Activated T-helper 2 cell treated with anti-CD3 and anti-CD28 coated beads, Interferon-gamma antibody, Interleukin-2, Interleukin-4, amounts not matched to agents 10 μg/mL and 5 μg/mL and 100 μg/mL, durations not matched to agents 14 hours and 24 hours and 36 hours (primary cell): ENCODE data around the gene CLEC4M. TPM values are rescaled to one million over a fixed set of nuclear protein-coding genes. Genes with fewer than 3 reads are reported as not detected.

Experiments used
- DNase-seq: peaks from one replicate; pipeline ENCODE4 v3.0.0; 2021; ENCODE audit warnings: low spot score
- H3K27ac Mint-ChIP-seq: one replicate; pipeline ENCODE4 v1.8.0; 2021; ENCODE audit warnings: mixed read lengths
- H3K27me3 Mint-ChIP-seq: one replicate; pipeline ENCODE4 v1.8.0; 2021; ENCODE audit warnings: low read depth, mixed read lengths
- H3K36me3 Mint-ChIP-seq: one replicate; pipeline ENCODE4 v1.8.0; 2021; ENCODE audit warnings: low read depth, mixed read lengths
- H3K4me1 Mint-ChIP-seq: one replicate; pipeline ENCODE4 v1.8.0; 2021; ENCODE audit warnings: low read depth, mixed read lengths
- H3K4me3 Mint-ChIP-seq: one replicate; pipeline ENCODE4 v1.8.0; 2021; ENCODE audit warnings: low read depth, mild to moderate bottlenecking, moderate library complexity, mixed read lengths
- H3K9me3 Mint-ChIP-seq: one replicate; pipeline ENCODE4 v1.8.0; 2021; ENCODE audit warnings: mixed read lengths
- intact Hi-C: fragments of 100-400 bp; cut with micrococcal nuclease; formaldehyde crosslinking; loops from one replicate; pipeline ENCODE4 v1.15.1; 2023
- total RNA-seq: library from RNA; stranded (reverse); gene quantifications from 2 replicates; pipeline ENCODE4 v1.2.3, GENCODE V29; 2022

CLEC4M gene
- total RNA-seq, 1 donor from 2014 or later, result not detected

DNA sequence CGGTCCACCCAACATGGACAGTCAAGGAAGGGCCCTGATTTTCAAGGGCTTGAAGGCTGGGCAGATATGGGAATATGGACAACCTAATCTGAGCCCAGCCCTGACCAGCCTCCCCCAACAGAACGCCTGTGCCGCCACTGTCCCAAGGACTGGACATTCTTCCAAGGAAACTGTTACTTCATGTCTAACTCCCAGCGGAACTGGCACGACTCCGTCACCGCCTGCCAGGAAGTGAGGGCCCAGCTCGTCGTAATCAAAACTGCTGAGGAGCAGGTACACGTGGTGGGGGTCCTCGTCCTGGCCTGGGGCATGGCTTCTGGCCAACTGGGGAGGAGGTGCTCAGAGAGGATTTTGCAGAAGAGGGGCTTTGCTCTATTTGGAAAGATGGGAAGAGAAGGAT is 3.5 kb downstream of the CLEC4M start:
- DNase-seq, result no peak

DNA sequence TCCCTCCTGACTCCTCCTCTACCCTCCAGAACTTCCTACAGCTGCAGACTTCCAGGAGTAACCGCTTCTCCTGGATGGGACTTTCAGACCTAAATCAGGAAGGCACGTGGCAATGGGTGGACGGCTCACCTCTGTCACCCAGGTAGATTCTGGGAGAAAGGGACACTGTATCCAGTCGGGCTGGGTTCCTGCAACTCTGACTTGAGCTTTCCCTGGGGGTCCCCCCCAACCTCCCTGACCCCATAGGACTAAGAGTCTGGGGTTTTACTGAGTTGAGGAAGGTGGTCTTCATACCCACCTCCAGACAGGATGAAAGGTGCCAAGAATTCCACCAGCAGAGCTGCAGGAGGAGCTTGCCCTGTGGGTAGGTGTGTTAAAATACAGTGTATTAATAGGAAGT is 4.4 kb downstream of the CLEC4M start:
- H3K9me3 Mint-ChIP-seq, result no peaks in the 10 kb centered on the region
- no peaks in the 10 kb centered on the region for H3K36me3 Mint-ChIP-seq
- H3K27ac Mint-ChIP-seq, result no peak overlapping the region
- peaks cover 9% of the 10 kb centered on the region for H3K4me1 Mint-ChIP-seq
- H3K4me3 Mint-ChIP-seq, result no peak overlapping the region
- DNase-seq, result no peak
- H3K27me3 Mint-ChIP-seq, result peaks cover 22% of the 10 kb centered on the region
- intact Hi-C loops, result no loop called here

More for the DNA sequence above, 3.5 kb downstream of the CLEC4M start:
- Mint-ChIP-seq H3K4me3 (no peak overlapping the region), H3K27ac (no peak overlapping the region), H3K36me3 (no peaks in the 10 kb centered on the region), H3K27me3 (peaks cover 20% of the 10 kb centered on the region), H3K4me1 (peaks cover 3% of the 10 kb centered on the region), H3K9me3 (no peaks in the 10 kb centered on the region)
- intact Hi-C loops, result no loop called here

DNA sequence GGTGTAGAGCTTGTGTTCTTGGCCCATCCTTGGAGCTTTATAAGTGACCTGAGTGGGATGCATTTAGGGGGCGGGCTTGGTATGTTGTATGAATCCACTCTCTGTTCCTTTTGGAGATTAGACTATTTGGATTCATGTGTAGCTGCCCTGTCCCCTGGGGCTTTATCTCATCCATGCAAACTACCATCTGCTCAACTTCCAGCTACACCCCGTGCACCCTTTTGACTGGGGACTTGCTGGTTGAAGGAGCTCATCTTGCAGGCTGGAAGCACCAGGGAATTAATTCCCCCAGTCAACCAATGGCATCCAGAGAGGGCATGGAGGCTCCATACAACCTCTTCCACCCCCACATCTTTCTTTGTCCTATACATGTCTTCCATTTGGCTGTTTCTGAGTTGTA is 6.1 kb downstream of the CLEC4M start:
- Mint-ChIP-seq H3K27ac (no peak overlapping the region), H3K36me3 (no peaks in the 10 kb centered on the region), H3K9me3 (no peaks in the 10 kb centered on the region), H3K4me1 (peaks cover 14% of the 10 kb centered on the region), H3K4me3 (no peak overlapping the region), H3K27me3 (peaks cover 19% of the 10 kb centered on the region)
- DNase-seq, result no peak
- intact Hi-C loops, result no loop called here

- H3K36me3 Mint-ChIP-seq, result no peaks in the 10 kb centered on the region
- no peak overlapping the region for H3K4me3 Mint-ChIP-seq
- DNase-seq, result no peak
- intact Hi-C loops, result no loop called here
- no peaks in the 10 kb centered on the region for H3K9me3 Mint-ChIP-seq
- peaks cover 23% of the 10 kb centered on the region for H3K27me3 Mint-ChIP-seq
- no peak overlapping the region for H3K27ac Mint-ChIP-seq
- H3K4me1 Mint-ChIP-seq, result peaks cover 14% of the 10 kb centered on the region
These were observed 8.0 kb downstream of the CLEC4M start for GRCh38 chr19:7771072-7771471.

DNA sequence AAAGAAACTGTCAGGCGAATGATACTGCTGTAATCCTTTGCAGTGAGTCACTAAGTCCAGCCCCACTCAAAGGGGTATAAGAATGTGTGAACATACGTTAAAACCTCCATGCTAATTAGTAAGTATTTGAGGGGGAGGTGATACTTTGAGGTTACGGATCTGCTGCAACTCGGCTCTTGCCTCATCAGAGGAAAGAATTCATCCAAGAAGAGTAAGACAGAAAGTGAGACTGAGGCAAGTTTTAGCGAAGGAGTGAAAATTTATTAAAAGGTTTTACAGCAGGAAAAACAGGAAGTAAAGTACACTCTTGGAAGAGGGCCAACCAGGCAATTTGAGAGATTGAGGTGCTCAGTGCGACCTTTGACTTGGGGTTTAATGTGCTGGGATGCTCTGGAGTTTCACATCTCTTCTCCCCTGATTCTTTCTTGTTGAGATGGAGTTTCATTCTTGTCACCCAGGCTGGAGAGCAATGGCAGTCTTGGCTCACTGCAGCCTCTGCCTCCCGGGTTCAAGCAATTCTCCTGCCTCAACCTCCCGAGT is 9.8 kb downstream of the CLEC4M start:
- no peak for DNase-seq

DNA sequence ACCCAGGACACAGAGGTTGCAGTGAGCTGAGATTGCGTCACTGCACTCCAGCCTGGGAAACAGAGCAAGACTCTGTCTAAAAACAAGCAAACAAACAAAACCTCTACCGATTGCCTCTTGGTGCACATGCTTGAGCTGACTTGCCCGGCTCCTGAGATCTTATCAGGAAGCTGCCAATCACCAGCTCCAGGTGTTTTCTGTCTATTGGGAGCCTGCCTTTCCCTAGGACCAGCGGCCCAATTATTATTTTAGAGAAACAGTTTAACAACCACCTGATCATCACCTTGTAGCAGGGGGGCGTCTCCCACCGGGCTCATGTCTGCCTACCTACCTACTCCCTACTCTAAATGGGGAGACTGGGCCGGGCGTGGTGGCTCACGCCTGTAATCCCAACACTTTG is 10.8 kb downstream of the CLEC4M start:
- intact Hi-C loops, result loop anchor here (2.0 kb wide), 1 partner anchor 33 kb away; no protein-coding TSS in a partner anchor
- DNase-seq, result no peak

More for the DNA sequence above, 9.8 kb downstream of the CLEC4M start:
- Mint-ChIP-seq H3K9me3 (no peaks in the 10 kb centered on the region), H3K27ac (peak overlapping the region; percentile 43), H3K4me3 (no peak overlapping the region), H3K27me3 (peaks cover 23% of the 10 kb centered on the region), H3K4me1 (peaks cover 14% of the 10 kb centered on the region), H3K36me3 (no peaks in the 10 kb centered on the region)
- intact Hi-C loops, result loop anchor here (1.0 to 2.0 kb wide), 2 partner anchors 22 to 34 kb away; no protein-coding TSS in a partner anchor

DNA sequence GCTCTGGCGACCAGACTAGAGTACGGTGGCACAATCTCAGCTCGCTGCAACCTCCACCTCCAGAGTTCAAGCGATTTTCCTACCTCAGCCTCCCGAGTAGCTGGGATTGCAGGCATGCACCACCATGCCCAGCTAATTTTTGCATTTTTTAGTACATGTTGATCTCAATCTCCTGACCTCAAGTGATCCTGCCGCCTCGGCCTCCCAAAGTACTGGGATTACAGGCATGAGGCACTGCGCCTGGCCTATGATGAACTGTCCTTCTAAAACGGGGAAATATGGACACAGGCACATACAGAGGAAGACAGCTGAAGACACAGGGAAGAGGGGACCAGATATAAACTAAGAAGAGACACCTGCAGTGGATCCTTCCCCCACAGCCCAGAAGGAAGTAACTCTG is 12.7 kb downstream of the CLEC4M start:
- no peaks in the 10 kb centered on the region for H3K9me3 Mint-ChIP-seq
- peaks cover 14% of the 10 kb centered on the region for H3K4me1 Mint-ChIP-seq

More for the DNA sequence above, 10.8 kb downstream of the CLEC4M start:
- H3K4me3 Mint-ChIP-seq, result no peak overlapping the region
- H3K36me3 Mint-ChIP-seq, result no peaks in the 10 kb centered on the region
- peaks cover 16% of the 10 kb centered on the region for H3K27me3 Mint-ChIP-seq
- no peak overlapping the region for H3K27ac Mint-ChIP-seq
- peaks cover 14% of the 10 kb centered on the region for H3K4me1 Mint-ChIP-seq
- no peaks in the 10 kb centered on the region for H3K9me3 Mint-ChIP-seq

DNA sequence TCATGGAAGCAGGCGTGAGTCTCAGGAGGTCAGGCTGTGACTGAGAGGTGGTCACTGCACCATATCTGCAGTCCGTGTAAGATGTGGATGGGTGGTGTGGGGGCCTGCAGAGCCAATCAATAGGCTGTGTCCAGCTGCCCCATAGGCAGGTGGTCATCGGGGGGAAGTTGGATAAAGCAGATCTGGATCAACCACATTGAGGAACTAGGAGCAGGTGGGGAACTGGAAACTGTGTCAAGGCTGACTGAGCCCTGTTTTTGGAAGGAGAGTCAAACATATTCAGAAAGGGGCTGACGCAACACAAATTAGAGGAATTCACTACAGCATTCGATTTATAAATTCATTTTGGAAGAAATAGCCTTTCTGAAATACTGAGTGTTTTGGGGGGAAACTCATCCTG is 15.0 kb downstream of the CLEC4M start:
- H3K4me1 Mint-ChIP-seq, result no peaks in the 10 kb centered on the region
- intact Hi-C loops, result no loop called here
- H3K27ac Mint-ChIP-seq, result no peak overlapping the region
- H3K36me3 Mint-ChIP-seq, result no peaks in the 10 kb centered on the region
- no peaks in the 10 kb centered on the region for H3K9me3 Mint-ChIP-seq
- no peak for DNase-seq
- H3K27me3 Mint-ChIP-seq, result peaks cover 16% of the 10 kb centered on the region
- H3K4me3 Mint-ChIP-seq, result no peak overlapping the region

More for the DNA sequence above, 12.7 kb downstream of the CLEC4M start:
- intact Hi-C loops, result no loop called here
- H3K36me3 Mint-ChIP-seq, result no peaks in the 10 kb centered on the region
- DNase-seq, result no peak
- peaks cover 15% of the 10 kb centered on the region for H3K27me3 Mint-ChIP-seq
- no peak overlapping the region for H3K27ac Mint-ChIP-seq
- H3K4me3 Mint-ChIP-seq, result no peak overlapping the region

- DNase-seq, result no peak
- Mint-ChIP-seq H3K27ac (no peak overlapping the region), H3K9me3 (no peaks in the 10 kb centered on the region), H3K4me1 (no peaks in the 10 kb centered on the region), H3K36me3 (no peaks in the 10 kb centered on the region), H3K4me3 (no peak overlapping the region), H3K27me3 (peaks cover 31% of the 10 kb centered on the region)
- intact Hi-C loops, result no loop called here
These were observed 16.8 kb downstream of the CLEC4M start for GRCh38 chr19:7779631-7780486.

DNA sequence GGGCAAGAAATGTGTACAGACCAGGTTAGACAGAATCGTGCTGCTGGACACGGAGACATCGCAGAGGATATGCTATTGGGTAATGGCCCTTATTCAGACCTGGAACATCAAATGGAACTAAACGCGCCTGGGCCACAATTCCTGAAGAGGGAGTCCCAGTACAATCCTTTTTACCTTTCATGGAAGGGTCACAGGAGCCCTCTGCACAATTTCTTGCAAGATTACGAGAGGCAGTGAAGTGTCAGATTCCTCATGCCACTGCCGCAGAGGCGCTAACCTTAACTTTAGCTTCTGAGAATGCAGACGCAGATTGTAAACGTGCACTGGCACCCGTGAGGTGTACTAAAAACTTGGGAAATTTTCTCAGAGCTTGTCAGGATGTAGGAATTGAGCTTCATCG is 18.1 kb downstream of the CLEC4M start:
- no peak overlapping the region for H3K4me3 Mint-ChIP-seq
- intact Hi-C loops, result no loop called here
- no peaks in the 10 kb centered on the region for H3K4me1 Mint-ChIP-seq
- no peaks in the 10 kb centered on the region for H3K36me3 Mint-ChIP-seq
- H3K27ac Mint-ChIP-seq, result no peak overlapping the region
- peaks cover 3% of the 10 kb centered on the region for H3K9me3 Mint-ChIP-seq
- DNase-seq, result no peak
- H3K27me3 Mint-ChIP-seq, result peaks cover 31% of the 10 kb centered on the region

GRCh38 chr19:7783991-7784423 is 21.0 kb downstream of the CLEC4M start:
- intact Hi-C loops, result no loop called here
- Mint-ChIP-seq H3K9me3 (peaks cover 3% of the 10 kb centered on the region), H3K4me1 (no peaks in the 10 kb centered on the region), H3K36me3 (no peaks in the 10 kb centered on the region), H3K27me3 (peaks cover 42% of the 10 kb centered on the region), H3K27ac (no peak overlapping the region), H3K4me3 (no peak overlapping the region)
- DNase-seq, result no peak

GRCh38 chr19:7784856-7785255 is 21.8 kb downstream of the CLEC4M start:
- intact Hi-C loops, result no loop called here
- no peaks in the 10 kb centered on the region for H3K36me3 Mint-ChIP-seq
- H3K27ac Mint-ChIP-seq, result no peak overlapping the region
- no peak for DNase-seq
- H3K4me1 Mint-ChIP-seq, result no peaks in the 10 kb centered on the region
- peaks cover 46% of the 10 kb centered on the region for H3K27me3 Mint-ChIP-seq
- H3K4me3 Mint-ChIP-seq, result no peak overlapping the region
- peaks cover 3% of the 10 kb centered on the region for H3K9me3 Mint-ChIP-seq

DNA sequence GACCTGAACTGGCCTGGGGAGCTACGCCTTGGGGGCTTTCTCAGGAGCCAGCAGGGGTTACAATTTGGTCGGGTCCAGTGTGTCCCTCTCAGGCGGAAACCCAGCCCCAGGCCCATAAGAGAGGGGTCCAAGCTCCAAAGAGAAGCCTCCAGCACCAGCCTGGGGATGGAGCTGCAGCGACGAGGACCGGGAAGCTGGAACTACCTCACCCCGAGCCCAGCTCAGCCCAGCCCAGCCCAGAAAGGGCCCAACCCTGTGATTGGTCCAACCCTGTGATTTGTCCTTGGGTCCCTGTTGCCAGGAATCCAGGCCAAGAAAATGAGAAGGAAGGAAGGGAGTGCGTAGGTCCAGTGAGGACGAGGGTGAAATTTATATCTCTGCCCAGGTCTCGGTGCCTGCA is 24.1 kb downstream of the CLEC4M start:
- H3K4me3 Mint-ChIP-seq, result no peak overlapping the region
- H3K27ac Mint-ChIP-seq, result no peak overlapping the region
- H3K27me3 Mint-ChIP-seq, result peaks cover 41% of the 10 kb centered on the region
- H3K9me3 Mint-ChIP-seq, result peaks cover 3% of the 10 kb centered on the region
- no peaks in the 10 kb centered on the region for H3K36me3 Mint-ChIP-seq
- DNase-seq, result no peak
- intact Hi-C loops, result no loop called here
- H3K4me1 Mint-ChIP-seq, result no peaks in the 10 kb centered on the region
